ENCODE measurements around the gene TPRKB. TPM values are rescaled to one million over a fixed set of nuclear protein-coding genes. Genes with fewer than 3 reads are reported as not detected.
"Not testable (repeated sequence)": the region's sequence is repeated elsewhere in the genome, so short reads cannot be mapped to it uniquely, and the experiment has no call there.

TPRKB gene
- 58.4 TPM for polyA plus RNA-seq
- long read RNA-seq, donor 1, transcript TPRKB-201 (5 exons, 748 nt): major isoform, 7 of 15 reads
- long read RNA-seq, donor 1, partial matches to known transcripts: 6 of 15 reads
- long read RNA-seq, donor 1, other reads (novel, unspliced or antisense): 0 of 15 reads
- long read RNA-seq, donor 2, transcript TPRKB-201 (5 exons, 748 nt): major isoform, 13 of 34 reads
- long read RNA-seq, donor 2, partial matches to known transcripts: 17 of 34 reads
- long read RNA-seq, donor 2, other reads (novel, unspliced or antisense): 0 of 34 reads
- long read RNA-seq, donor 3: 0 reads
- long read RNA-seq, donor 4, partial matches to known transcripts: 0 of 4 reads
- long read RNA-seq, donor 4, other reads (novel, unspliced or antisense): 0 of 4 reads
- long read RNA-seq, donor 5, transcript TPRKB-201 (5 exons, 748 nt): major isoform, 12 of 15 reads
- long read RNA-seq, donor 5, partial matches to known transcripts: 0 of 15 reads
- long read RNA-seq, donor 5, other reads (novel, unspliced or antisense): 0 of 15 reads
- long read RNA-seq, donor 6, transcript TPRKB-201 (5 exons, 748 nt): major isoform, 15 of 58 reads
- long read RNA-seq, donor 6, transcript TPRKB-208 (2 exons, 730 nt): minor isoform, 5 of 58 reads
- long read RNA-seq, donor 6, partial matches to known transcripts: 25 of 58 reads
- long read RNA-seq, donor 6, other reads (novel, unspliced or antisense): 10 of 58 reads
- long read RNA-seq, donor 7, transcript TPRKB-201 (5 exons, 748 nt): major isoform, 9 of 21 reads
- long read RNA-seq, donor 7, partial matches to known transcripts: 0 of 21 reads
- long read RNA-seq, donor 7, other reads (novel, unspliced or antisense): 6 of 21 reads
- long read RNA-seq, donor 8, transcript TPRKB-202 (6 exons, 819 nt): minor isoform, 5 of 69 reads
- long read RNA-seq, donor 8, transcript TPRKB-201 (5 exons, 748 nt): major isoform, 17 of 69 reads
- long read RNA-seq, donor 8, partial matches to known transcripts: 24 of 69 reads
- long read RNA-seq, donor 8, other reads (novel, unspliced or antisense): 12 of 69 reads
- long read RNA-seq, donor 9, transcript TPRKB-208 (2 exons, 730 nt): minor isoform, 5 of 61 reads
- long read RNA-seq, donor 9, transcript TPRKB-201 (5 exons, 748 nt): major isoform, 17 of 61 reads
- long read RNA-seq, donor 9, partial matches to known transcripts: 29 of 61 reads
- long read RNA-seq, donor 9, other reads (novel, unspliced or antisense): 8 of 61 reads
- long read RNA-seq, donor 10, transcript TPRKB-201 (5 exons, 748 nt): major isoform, 19 of 58 reads
- long read RNA-seq, donor 10, transcript TPRKB-208 (2 exons, 730 nt): minor isoform, 5 of 58 reads
- long read RNA-seq, donor 10, partial matches to known transcripts: 18 of 58 reads
- long read RNA-seq, donor 10, other reads (novel, unspliced or antisense): 10 of 58 reads
- long read RNA-seq, donor 11, transcript TPRKB-201 (5 exons, 748 nt): major isoform, 16 of 43 reads
- long read RNA-seq, donor 11, partial matches to known transcripts: 24 of 43 reads
- long read RNA-seq, donor 11, other reads (novel, unspliced or antisense): 0 of 43 reads

GRCh38 chr2:73736855-73737779 is at the start of gene TPRKB:
TSS of gene TPRKB (minus strand) at chr2:73737345. CDS start at chr2:73734569, 2,776 bp downstream.
- no CpG with 5 or more reads among the region's 49 CpGs for WGBS (ENCODE audit: insufficient coverage, low lambda C conversion rate)
- DNase-seq: peak; percentile 96 to 98

DNA sequence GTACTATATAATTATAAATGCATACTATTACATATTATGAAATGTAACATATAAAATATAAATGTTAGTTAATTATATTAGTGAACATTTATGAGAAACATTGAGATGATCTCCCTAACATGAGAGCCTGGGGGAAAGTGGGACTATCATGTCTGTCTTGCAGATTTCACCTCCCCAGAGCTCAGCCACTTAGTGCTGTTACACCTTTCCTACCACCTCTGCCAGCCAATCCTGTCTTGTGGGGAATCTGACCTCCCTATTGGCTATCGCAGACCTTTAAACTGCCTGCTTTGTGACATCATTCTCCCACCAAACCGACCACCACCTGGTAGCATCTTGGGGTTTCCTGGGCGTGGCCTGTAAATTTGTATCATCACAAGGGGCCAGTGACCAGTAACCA is 46.7 kb upstream of the TPRKB start, which contains the start of gene C2orf78:
Gene C2orf78 (plus strand): TSS at position 301 of the 400 bp plus-strand sequence. CDS start 127 bp downstream, outside the sequence.
- WGBS (ENCODE audit: insufficient coverage, low lambda C conversion rate): no CpG with 5 or more reads among the region's 3 CpGs
- not testable (repeated sequence) for H3K36me3 ChIP-seq (ENCODE audit: control insufficient read depth, insufficient read depth, low read length); H3K4me3 ChIP-seq (ENCODE audit: low read length); DNase-seq; H3K9me3 ChIP-seq (ENCODE audit: control insufficient read depth, low read depth, low read length); H3K4me1 ChIP-seq (ENCODE audit: control insufficient read depth, insufficient read depth, low read length); H3K27ac ChIP-seq (ENCODE audit: low read length); H3K27me3 ChIP-seq (ENCODE audit: control insufficient read depth, insufficient read depth, low read length)

More at GRCh38 chr2:73736855-73737779, at the start of gene TPRKB:
- no peaks in the 10 kb centered on the region for H3K4me1 ChIP-seq (ENCODE audit: control insufficient read depth, insufficient read depth, low read length)
- H3K36me3 ChIP-seq (ENCODE audit: control insufficient read depth, insufficient read depth, low read length): peaks cover 17% of the 10 kb centered on the region
- H3K9me3 ChIP-seq (ENCODE audit: control insufficient read depth, low read depth, low read length): no peaks in the 10 kb centered on the region
- peak within 1 kb of the TSS; percentile 56 for H3K27ac ChIP-seq (ENCODE audit: low read length)
- H3K4me3 ChIP-seq (ENCODE audit: low read length): peak within 1 kb of the TSS; percentile 79
- no peaks in the 10 kb centered on the region for H3K27me3 ChIP-seq (ENCODE audit: control insufficient read depth, insufficient read depth, low read length)

GRCh38 chr2:73783402-73783801 is 46.3 kb upstream of the TPRKB start:
- not testable (repeated sequence) for H3K27me3 ChIP-seq (ENCODE audit: control insufficient read depth, insufficient read depth, low read length); H3K36me3 ChIP-seq (ENCODE audit: control insufficient read depth, insufficient read depth, low read length); H3K9me3 ChIP-seq (ENCODE audit: control insufficient read depth, low read depth, low read length); H3K4me3 ChIP-seq (ENCODE audit: low read length); DNase-seq; H3K27ac ChIP-seq (ENCODE audit: low read length); H3K4me1 ChIP-seq (ENCODE audit: control insufficient read depth, insufficient read depth, low read length)
- no CpG with 5 or more reads among the region's 15 CpGs for WGBS (ENCODE audit: insufficient coverage, low lambda C conversion rate)

DNA sequence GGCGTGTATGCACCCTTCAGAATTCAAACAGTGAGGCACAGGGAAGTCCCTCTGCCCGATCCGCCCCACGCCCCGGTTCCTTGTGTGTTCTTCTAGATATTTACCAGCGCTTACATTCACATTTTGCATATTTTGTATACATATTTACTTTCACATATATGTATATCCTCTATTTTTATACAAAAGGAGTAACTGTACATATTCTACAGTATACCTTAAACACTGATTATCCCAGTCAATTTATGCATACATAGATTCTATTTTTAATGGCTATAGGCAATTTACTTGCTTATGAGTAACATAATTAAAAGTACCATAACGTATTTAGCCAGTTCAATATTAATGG is 43.1 kb upstream of the TPRKB start:
- H3K9me3 ChIP-seq (ENCODE audit: control insufficient read depth, low read depth, low read length): no peaks in the 10 kb centered on the region
- H3K27ac ChIP-seq (ENCODE audit: low read length): no peak overlapping the region
- WGBS (ENCODE audit: insufficient coverage, low lambda C conversion rate): 14% methylated on average over 2 of the region's 7 CpGs
- DNase-seq: no peak
- H3K4me1 ChIP-seq (ENCODE audit: control insufficient read depth, insufficient read depth, low read length): peaks cover 5% of the 10 kb centered on the region
- peaks cover 11% of the 10 kb centered on the region for H3K36me3 ChIP-seq (ENCODE audit: control insufficient read depth, insufficient read depth, low read length)
- no peaks in the 10 kb centered on the region for H3K27me3 ChIP-seq (ENCODE audit: control insufficient read depth, insufficient read depth, low read length)
- peak overlapping the region; percentile 74 for H3K4me3 ChIP-seq (ENCODE audit: low read length)

- no peaks in the 10 kb centered on the region for H3K9me3 ChIP-seq (ENCODE audit: control insufficient read depth, low read depth, low read length)
- peak; percentile 93 for DNase-seq
- peak within 1 kb of the TSS; percentile 73 for H3K27ac ChIP-seq (ENCODE audit: low read length)
- H3K4me3 ChIP-seq (ENCODE audit: low read length): peak within 1 kb of the TSS; percentile 74
- no CpG with 5 or more reads among the region's 40 CpGs for WGBS (ENCODE audit: insufficient coverage, low lambda C conversion rate)
- H3K36me3 ChIP-seq (ENCODE audit: control insufficient read depth, insufficient read depth, low read length): peaks cover 17% of the 10 kb centered on the region
- H3K4me1 ChIP-seq (ENCODE audit: control insufficient read depth, insufficient read depth, low read length): peaks cover 5% of the 10 kb centered on the region
- H3K27me3 ChIP-seq (ENCODE audit: control insufficient read depth, insufficient read depth, low read length): no peaks in the 10 kb centered on the region
These were observed 42.5 kb upstream of the TPRKB start, which contains the start of gene DUSP11 for GRCh38 chr2:73779467-73780236. TSS of gene DUSP11 (minus strand) at chr2:73780103. CDS start at chr2:73779974, 129 bp downstream.

DNA sequence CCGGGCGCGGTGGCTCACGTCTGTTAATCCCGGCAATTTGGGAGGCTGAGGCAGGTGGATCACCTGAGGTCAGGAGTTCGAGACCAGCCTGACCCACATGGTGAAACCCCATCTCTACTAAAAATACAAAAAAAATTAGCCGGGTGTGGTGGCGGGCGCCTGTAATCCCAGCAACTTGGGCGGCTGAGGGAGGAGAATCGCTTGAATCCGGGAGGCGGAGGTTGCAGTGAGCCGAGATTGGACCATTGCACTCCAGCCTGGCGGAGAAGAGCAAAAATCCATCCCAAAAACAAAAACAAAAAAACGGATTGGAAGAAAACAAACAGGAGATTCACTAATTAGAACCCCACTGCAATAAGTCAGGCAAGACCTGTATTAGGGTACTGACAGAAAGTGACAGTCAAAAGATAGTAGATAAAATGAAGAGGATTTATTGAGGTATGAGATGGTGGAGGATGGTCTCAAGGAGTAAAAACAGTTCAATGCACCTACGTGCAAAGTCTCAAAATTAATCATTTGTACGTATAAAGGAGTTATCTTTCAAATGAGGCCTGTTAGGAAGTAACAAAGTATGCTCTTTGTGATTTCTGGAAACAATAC is 41.8 kb upstream of the TPRKB start:
- not testable (repeated sequence) for H3K4me1 ChIP-seq (ENCODE audit: control insufficient read depth, insufficient read depth, low read length); H3K9me3 ChIP-seq (ENCODE audit: control insufficient read depth, low read depth, low read length); H3K27ac ChIP-seq (ENCODE audit: low read length); DNase-seq; H3K27me3 ChIP-seq (ENCODE audit: control insufficient read depth, insufficient read depth, low read length)
- WGBS (ENCODE audit: insufficient coverage, low lambda C conversion rate): 67% methylated on average over 5 of the region's 18 CpGs
- Histone ChIP-seq H3K36me3 (ENCODE audit: control insufficient read depth, insufficient read depth, low read length) (peaks cover 22% of the 10 kb centered on the region), H3K4me3 (ENCODE audit: low read length) (peak overlapping the region; percentile 74)

- H3K4me3 ChIP-seq (ENCODE audit: low read length): no peak overlapping the region
- H3K27me3 ChIP-seq (ENCODE audit: control insufficient read depth, insufficient read depth, low read length): no peaks in the 10 kb centered on the region
- H3K9me3 ChIP-seq (ENCODE audit: control insufficient read depth, low read depth, low read length): no peaks in the 10 kb centered on the region
- peaks cover 5% of the 10 kb centered on the region for H3K4me1 ChIP-seq (ENCODE audit: control insufficient read depth, insufficient read depth, low read length)
- WGBS (ENCODE audit: insufficient coverage, low lambda C conversion rate): 96% methylated on average over 5 of the region's 8 CpGs
- no peak overlapping the region for H3K27ac ChIP-seq (ENCODE audit: low read length)
- no peak for DNase-seq
- peaks cover 38% of the 10 kb centered on the region for H3K36me3 ChIP-seq (ENCODE audit: control insufficient read depth, insufficient read depth, low read length)
These were observed 39.8 kb upstream of the TPRKB start for GRCh38 chr2:73776869-73777519.

GRCh38 chr2:73776381-73776780 is 39.2 kb upstream of the TPRKB start:
- Histone ChIP-seq H3K4me3 (ENCODE audit: low read length) (no peak overlapping the region), H3K4me1 (ENCODE audit: control insufficient read depth, insufficient read depth, low read length) (peaks cover 5% of the 10 kb centered on the region), H3K27me3 (ENCODE audit: control insufficient read depth, insufficient read depth, low read length) (no peaks in the 10 kb centered on the region), H3K27ac (ENCODE audit: low read length) (no peak overlapping the region), H3K36me3 (ENCODE audit: control insufficient read depth, insufficient read depth, low read length) (peaks cover 40% of the 10 kb centered on the region), H3K9me3 (ENCODE audit: control insufficient read depth, low read depth, low read length) (no peaks in the 10 kb centered on the region)
- DNase-seq: no peak
- WGBS (ENCODE audit: insufficient coverage, low lambda C conversion rate): 100% methylated on average over 1 of the region's 4 CpGs

Measured in large intestine (tissue), 12 donors.